ENCODE measurements around the gene RMDN3.

Gene RMDN3

DNA sequence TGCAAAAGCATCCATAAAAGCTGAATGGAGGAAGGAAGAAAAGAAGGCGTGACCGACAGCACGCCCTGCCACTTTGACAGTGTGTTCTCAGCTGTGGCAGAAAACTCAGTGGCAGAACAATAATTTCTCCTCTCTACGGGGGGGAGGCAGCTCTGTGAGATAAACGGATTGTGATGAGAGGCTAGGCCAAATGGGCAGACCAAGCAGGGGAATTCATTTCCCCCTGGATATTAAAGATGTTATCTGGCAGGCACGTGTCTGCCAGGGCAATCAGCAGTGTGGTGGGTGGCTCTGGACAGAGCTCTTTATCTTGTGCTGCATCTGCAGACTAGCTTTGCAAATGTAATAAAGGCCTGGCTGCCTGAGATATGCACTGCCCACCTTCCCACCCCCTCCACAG is 1.9 kb upstream of the RMDN3 start:
- intact Hi-C loops (cut with DNase I): loop anchor here (10.0 kb wide), 2 partner anchors 138 to 192 kb away; partner anchors contain the start of genes CCDC32, RPUSD2 and VPS18
- no peak for DNase-seq

- intact Hi-C loops (cut with DNase I): loop anchor here (1.0 to 10.0 kb wide), 3 partner anchors 51 to 191 kb away; partner anchors contain the start of genes CCDC32, DNAJC17, RPUSD2 and VPS18
- no peak for DNase-seq
These were observed 756 bp upstream of the RMDN3 start for GRCh38 chr15:40755812-40756208.

GRCh38 chr15:40754574-40754882 is 526 bp downstream of the RMDN3 start:
- DNase-seq: peak in 6 of 42 donors; percentile 8 to 53 (median 34)
- intact Hi-C loops (cut with DNase I): loop anchor here (10.0 kb wide), 2 partner anchors 140 to 190 kb away; partner anchors contain the start of genes CCDC32, RPUSD2 and VPS18

GRCh38 chr15:40751745-40752144 is 3.3 kb downstream of the RMDN3 start:
- DNase-seq: no peak
- intact Hi-C loops (cut with DNase I): loop anchor here (10.0 kb wide), 2 partner anchors 143 to 187 kb away; partner anchors contain the start of genes CCDC32, RPUSD2 and VPS18

- intact Hi-C loops (cut with DNase I): loop anchor here (10.0 kb wide), 2 partner anchors 144 to 186 kb away; partner anchors contain the start of genes CCDC32, RPUSD2 and VPS18
- DNase-seq: no peak
These were observed 4.2 kb downstream of the RMDN3 start for GRCh38 chr15:40750885-40751284.

GRCh38 chr15:40749151-40749630 is 5.9 kb downstream of the RMDN3 start:
- intact Hi-C loops (cut with DNase I): no loop called here
- no peak for DNase-seq

GRCh38 chr15:40747685-40748631 is 7.1 kb downstream of the RMDN3 start:
- intact Hi-C loops (cut with DNase I): no loop called here
- DNase-seq: no peak

GRCh38 chr15:40746916-40747418 is 8.1 kb downstream of the RMDN3 start:
- intact Hi-C loops (cut with DNase I): no loop called here
- DNase-seq: no peak

- intact Hi-C loops (cut with DNase I): no loop called here
These were observed 10.3 kb downstream of the RMDN3 start for GRCh38 chr15:40744815-40745152.

DNA sequence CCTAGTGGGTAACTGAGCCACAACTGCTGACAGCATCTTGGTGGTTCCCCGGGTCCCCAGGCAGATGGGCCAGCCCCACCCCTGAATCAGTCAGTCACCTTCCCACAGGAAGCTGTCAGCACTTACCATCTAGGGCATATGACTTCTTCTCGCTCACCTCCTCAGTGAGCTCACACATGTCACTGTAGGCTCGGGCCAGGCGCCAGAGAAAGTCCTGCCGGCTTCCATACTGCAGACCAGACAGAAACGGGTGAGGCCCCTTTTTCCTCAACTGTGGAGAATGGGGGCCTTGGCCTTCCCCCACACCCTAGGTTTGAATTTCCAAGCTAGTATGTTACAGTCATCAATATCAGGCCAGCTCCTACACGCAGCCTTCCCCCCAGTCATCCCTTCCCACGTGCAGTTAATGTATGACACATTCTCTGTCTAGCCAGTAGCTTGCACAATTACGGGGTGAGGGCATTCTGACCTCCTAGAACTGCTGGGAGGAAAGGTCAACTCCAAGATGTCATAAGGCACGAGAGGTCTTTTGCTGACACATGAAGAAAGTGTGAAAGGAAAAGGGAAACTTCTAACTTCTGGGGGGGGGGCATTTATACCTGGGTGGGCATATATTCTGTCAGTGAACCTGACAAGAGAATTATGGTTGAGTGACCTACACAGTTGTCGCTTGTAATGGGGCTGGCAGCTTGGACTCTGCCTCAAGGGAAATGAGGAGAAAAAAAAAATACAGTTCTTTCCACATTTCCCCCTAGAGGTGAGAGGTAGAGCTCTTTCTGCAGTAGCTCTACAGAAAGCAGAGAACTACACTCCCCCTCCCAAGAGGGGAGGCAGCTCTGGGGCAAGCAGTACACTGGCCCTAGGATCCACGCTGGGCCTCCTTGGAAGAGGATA is 10.9 kb downstream of the RMDN3 start:
- peak in 2 of 42 donors; percentile 17 to 29 for DNase-seq
- intact Hi-C loops (cut with DNase I): no loop called here

More at GRCh38 chr15:40744815-40745152, 10.3 kb downstream of the RMDN3 start:
- peak in 1 of 42 donors; percentile 15 for DNase-seq

DNA sequence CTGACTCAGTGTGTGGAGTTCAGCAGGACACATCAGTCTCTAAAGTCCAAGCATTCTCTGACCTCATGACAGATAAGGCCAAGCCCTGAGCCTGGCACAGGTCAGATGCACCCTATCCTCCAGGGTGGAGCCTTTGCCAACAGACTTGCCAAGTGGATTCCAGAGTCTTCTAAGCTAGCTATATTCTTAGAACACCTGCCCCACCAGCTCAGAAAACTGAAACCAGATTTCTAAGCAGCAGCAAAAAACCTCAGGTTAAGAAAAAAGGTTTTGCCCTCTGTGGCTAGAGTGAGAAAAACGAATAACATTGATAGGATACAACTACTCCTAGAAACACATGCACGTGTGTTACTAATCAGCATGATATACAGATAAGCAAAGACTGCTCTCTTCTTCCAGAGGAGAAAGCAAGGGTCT is 11.6 kb downstream of the RMDN3 start:
- intact Hi-C loops (cut with DNase I): no loop called here
- peak in 1 of 42 donors; percentile 18 for DNase-seq

DNA sequence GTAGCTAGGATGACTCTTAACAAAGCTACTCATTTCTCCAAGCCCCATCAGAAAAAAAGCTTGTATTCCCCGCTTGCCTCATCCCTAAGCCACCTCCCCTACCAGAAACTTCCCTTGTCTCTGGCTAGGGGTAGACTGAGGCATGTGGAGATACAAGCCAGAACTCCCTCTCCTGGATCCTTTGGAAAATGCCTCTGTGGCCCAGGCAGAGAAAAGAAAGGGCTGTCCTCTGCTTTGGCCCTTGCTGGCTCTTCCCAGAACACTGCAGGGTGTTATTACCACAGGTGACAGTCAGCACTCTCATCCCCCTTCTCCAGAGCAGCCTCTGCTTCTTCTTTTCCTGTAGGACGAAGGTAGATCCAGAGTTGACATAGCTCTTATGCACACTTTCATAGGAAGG is 15.2 kb downstream of the RMDN3 start:
- no peak for DNase-seq
- intact Hi-C loops (cut with DNase I): no loop called here

DNA sequence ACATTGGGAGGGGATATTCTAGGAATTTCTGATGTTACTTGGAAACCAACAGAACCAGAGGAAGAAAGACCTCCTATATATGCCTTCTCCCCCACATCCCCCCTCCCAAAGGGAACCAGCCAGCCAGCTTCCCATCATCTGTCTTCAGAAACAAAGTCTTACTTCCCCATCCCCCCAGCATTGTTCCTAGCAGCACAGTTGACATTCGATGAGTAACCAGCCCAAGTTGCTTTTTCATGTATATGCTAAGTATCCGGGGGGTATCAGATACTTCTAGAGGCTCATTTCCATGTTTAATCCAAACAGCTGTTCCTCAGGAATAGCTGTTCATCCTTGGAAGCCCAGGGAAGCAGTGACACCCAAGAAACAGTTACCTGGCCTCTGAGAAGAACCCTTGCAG is 16.0 kb downstream of the RMDN3 start:
- intact Hi-C loops (cut with DNase I): no loop called here
- DNase-seq: no peak

DNA sequence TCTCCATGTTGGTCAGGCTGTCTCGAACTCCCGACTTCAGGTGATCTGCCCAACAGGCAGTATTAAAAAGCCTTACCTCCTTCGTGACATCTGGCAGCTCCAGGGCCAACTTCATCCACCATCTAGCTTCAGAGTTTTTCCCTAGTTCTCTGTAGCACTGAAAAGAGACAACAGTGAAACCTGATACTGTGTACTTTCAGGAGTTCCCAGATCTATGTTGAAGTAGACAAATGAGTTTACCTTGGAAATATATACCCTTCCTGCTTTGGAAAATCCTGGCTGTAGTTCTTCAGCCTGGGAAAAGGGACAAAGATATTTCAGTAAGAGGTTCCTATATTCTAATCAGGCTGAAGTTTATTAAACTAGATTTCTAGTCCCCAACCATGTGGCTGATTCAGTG is 18.0 kb downstream of the RMDN3 start:
- DNase-seq: peak in 1 of 42 donors; percentile 4
- intact Hi-C loops (cut with DNase I): no loop called here

- intact Hi-C loops (cut with DNase I): no loop called here
- no peak for DNase-seq
These were observed 18.5 kb downstream of the RMDN3 start for GRCh38 chr15:40736575-40736974.

- no peak for DNase-seq
- intact Hi-C loops (cut with DNase I): no loop called here
These were observed 24.0 kb downstream of the RMDN3 start for GRCh38 chr15:40731034-40731433.

DNA sequence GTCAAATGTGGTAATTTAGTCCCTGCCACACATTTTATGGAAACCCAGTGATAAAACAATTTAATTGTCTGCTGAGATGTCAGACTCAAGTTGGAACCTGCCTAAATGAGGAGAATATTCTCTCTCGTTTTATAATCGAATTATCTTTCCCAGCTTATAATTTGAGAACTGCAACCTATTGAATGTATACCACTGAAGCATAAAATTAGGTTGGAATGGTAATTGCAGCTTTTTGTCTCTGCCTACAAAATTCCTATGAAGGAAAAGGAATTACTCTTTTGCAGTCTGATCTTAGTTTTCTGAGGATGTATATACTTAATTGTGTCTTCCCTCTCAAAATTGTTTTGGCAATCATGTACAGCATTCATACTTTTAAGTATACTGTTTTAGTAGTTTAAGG is 31.1 kb downstream of the RMDN3 start:
- intact Hi-C loops (cut with DNase I): no loop called here
- DNase-seq: no peak

DNA sequence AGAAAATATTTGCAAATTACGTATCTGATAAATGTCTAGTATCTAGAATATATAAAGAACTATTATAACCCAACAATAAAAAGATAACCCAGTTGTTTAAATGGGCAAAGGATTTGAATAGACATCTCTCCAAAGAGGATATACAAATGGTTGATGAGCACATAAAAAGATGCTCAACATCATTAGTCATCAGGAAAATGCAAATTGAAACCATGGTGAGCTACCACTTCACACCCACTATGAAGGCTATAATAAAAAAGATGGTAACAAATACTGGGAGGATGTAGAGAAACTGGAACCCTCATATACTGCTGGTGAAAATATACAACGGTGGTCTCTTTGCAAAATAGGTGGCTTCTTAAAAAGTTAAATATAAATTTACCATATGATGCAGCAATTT is 32.1 kb downstream of the RMDN3 start:
- no peak for DNase-seq
- intact Hi-C loops (cut with DNase I): no loop called here

DNA sequence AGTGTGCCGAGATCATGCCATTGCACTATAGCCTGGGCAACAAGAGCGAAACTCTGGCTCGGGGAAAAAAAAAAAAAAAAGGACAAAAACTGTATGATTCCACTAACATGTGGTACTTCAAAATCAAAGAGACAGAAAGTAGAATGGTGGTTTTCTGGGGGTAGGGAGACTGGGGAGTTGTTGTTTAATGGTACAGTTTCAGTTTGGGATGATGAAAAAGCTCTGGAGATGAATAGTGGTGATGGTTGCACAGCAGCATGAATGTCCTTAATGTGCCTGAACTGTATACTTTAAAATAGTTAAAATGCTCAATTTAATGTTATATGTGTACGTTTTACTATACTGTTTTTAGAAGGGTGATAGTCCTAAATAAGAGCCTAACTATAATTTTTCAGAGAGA is 32.7 kb downstream of the RMDN3 start:
- intact Hi-C loops (cut with DNase I): no loop called here
- DNase-seq: no peak

Measured in head of caudate nucleus (tissue), 42 donors.